Memory B cell (primary cell): ENCODE results near the gene MYOC.
"Not testable (repeated sequence)": the region's sequence is repeated elsewhere in the genome, so short reads cannot be mapped to it uniquely, and the experiment has no call there.

ENCODE experiments used
- ATAC-seq: fragments of 150-1000 bp; cut with Tn5 transposase; 2 replicates; pipeline ENCODE4 v1.10.0; 2021; ENCODE audit warnings: low read depth, mild to moderate bottlenecking, moderate library complexity
- DNase-seq, 2 donors: peaks; one replicate each; pipeline ENCODE4 v3.0.0; 2022; ENCODE audit warnings: low spot score in 2 of 2
- H3K27ac Mint-ChIP-seq: one replicate; pipeline ENCODE4 v1.8.0; 2022; ENCODE audit warnings: mild to moderate bottlenecking, moderate library complexity, mixed read lengths
- H3K27me3 Mint-ChIP-seq: one replicate; pipeline ENCODE4 v1.8.0; 2022; ENCODE audit warnings: mixed read lengths
- H3K36me3 Mint-ChIP-seq: one replicate; pipeline ENCODE4 v1.8.0; 2022; ENCODE audit warnings: mild to moderate bottlenecking, mixed read lengths
- H3K4me1 Mint-ChIP-seq: one replicate; pipeline ENCODE4 v1.8.0; 2022; ENCODE audit warnings: mixed read lengths
- H3K4me3 Mint-ChIP-seq: one replicate; pipeline ENCODE4 v1.8.0; 2022; ENCODE audit warnings: mild to moderate bottlenecking, moderate library complexity, mixed read lengths
- H3K9me3 Mint-ChIP-seq: one replicate; pipeline ENCODE4 v1.8.0; 2022; ENCODE audit warnings: mixed read lengths

MYOC gene

GRCh38 chr1:171610385-171610784 is 42.1 kb downstream of the MYOC start:
- DNase-seq: no peak
- Mint-ChIP-seq H3K4me3 (no peak overlapping the region), H3K36me3 (no peaks in the 10 kb centered on the region), H3K27ac (no peak overlapping the region), H3K4me1 (peaks cover 3% of the 10 kb centered on the region), H3K9me3 (no peaks in the 10 kb centered on the region), H3K27me3 (no peaks in the 10 kb centered on the region)
- ATAC-seq: no peak

GRCh38 chr1:171606402-171606941 is 46.0 kb downstream of the MYOC start:
- ATAC-seq: no peak
- no peak for DNase-seq
- H3K27ac Mint-ChIP-seq: peak overlapping the region; percentile 72
- peaks cover 3% of the 10 kb centered on the region for H3K4me1 Mint-ChIP-seq
- no peaks in the 10 kb centered on the region for H3K27me3 Mint-ChIP-seq
- no peak overlapping the region for H3K4me3 Mint-ChIP-seq
- no peaks in the 10 kb centered on the region for H3K9me3 Mint-ChIP-seq
- no peaks in the 10 kb centered on the region for H3K36me3 Mint-ChIP-seq

GRCh38 chr1:171603042-171603441 is 49.4 kb downstream of the MYOC start:
- H3K36me3 Mint-ChIP-seq, DNase-seq, H3K27me3 Mint-ChIP-seq, H3K4me3 Mint-ChIP-seq, ATAC-seq, H3K4me1 Mint-ChIP-seq, H3K27ac Mint-ChIP-seq, H3K9me3 Mint-ChIP-seq: not testable (repeated sequence)

- H3K4me1 Mint-ChIP-seq: no peaks in the 10 kb centered on the region
- DNase-seq (no peak), ATAC-seq (no peak)
- H3K27ac Mint-ChIP-seq: no peak overlapping the region
- H3K4me3 Mint-ChIP-seq: no peak overlapping the region
- H3K9me3 Mint-ChIP-seq: no peaks in the 10 kb centered on the region
- no peaks in the 10 kb centered on the region for H3K27me3 Mint-ChIP-seq
- no peaks in the 10 kb centered on the region for H3K36me3 Mint-ChIP-seq
These were observed 51.6 kb downstream of the MYOC start for GRCh38 chr1:171600862-171601261.

GRCh38 chr1:171600310-171600709 is 52.2 kb downstream of the MYOC start:
- not testable (repeated sequence) for H3K27ac Mint-ChIP-seq, ATAC-seq, H3K27me3 Mint-ChIP-seq, DNase-seq, H3K9me3 Mint-ChIP-seq, H3K4me3 Mint-ChIP-seq, H3K4me1 Mint-ChIP-seq, H3K36me3 Mint-ChIP-seq

DNA sequence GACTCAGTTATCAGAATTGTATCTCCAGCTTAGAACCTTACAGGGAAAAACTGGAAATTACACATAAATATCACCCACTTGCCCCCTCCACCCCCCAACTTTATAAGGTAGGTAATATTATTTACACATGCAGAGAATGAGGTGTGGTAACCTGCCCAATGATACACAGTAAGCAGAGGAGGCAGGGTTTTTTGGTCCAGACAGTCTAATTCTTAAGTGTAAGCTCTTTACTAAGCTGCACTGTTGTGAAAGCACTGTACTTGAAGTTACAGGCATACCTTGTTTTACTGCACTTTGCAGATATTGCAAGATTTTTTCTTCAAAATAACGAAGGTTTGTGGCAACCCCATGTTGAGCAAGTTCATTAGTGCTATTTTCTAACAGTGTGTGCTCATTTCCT is 55.3 kb downstream of the MYOC start:
- Mint-ChIP-seq H3K9me3 (no peaks in the 10 kb centered on the region), H3K36me3 (peaks cover 8% of the 10 kb centered on the region), H3K27ac (no peak overlapping the region), H3K4me1 (no peaks in the 10 kb centered on the region), H3K4me3 (no peak overlapping the region), H3K27me3 (no peaks in the 10 kb centered on the region)
- no peak for DNase-seq
- no peak for ATAC-seq

GRCh38 chr1:171596705-171597104 is 55.8 kb downstream of the MYOC start:
- Mint-ChIP-seq H3K9me3 (no peaks in the 10 kb centered on the region), H3K4me3 (no peak overlapping the region), H3K27ac (no peak overlapping the region), H3K27me3 (no peaks in the 10 kb centered on the region), H3K36me3 (peaks cover 11% of the 10 kb centered on the region), H3K4me1 (no peaks in the 10 kb centered on the region)
- no peak for DNase-seq
- no peak for ATAC-seq

DNA sequence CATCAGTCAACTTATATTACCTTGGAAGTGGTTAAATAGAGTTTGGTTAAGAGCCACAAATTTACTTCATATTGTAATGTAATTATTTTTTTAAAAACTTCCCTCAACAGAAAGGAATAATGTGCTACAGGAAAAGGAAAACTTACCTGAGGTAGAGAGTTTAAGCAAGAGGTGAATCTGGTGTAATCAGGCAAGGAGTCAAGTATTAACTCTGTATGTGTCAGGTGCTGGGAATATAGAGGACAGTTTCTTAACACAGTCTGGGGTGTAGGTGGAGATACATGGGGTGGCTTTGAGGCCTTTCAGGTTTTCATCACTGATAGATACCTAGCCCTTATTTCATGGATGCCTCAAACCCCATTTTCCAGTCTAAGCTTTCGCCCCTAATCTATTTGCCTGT is 56.4 kb downstream of the MYOC start:
- Mint-ChIP-seq H3K27ac (no peak overlapping the region), H3K4me3 (no peak overlapping the region), H3K4me1 (no peaks in the 10 kb centered on the region), H3K27me3 (no peaks in the 10 kb centered on the region), H3K9me3 (no peaks in the 10 kb centered on the region), H3K36me3 (peaks cover 17% of the 10 kb centered on the region)
- DNase-seq (no peak), ATAC-seq (no peak)

GRCh38 chr1:171595324-171595723 is 57.2 kb downstream of the MYOC start:
- no peak for ATAC-seq
- no peaks in the 10 kb centered on the region for H3K9me3 Mint-ChIP-seq
- H3K27me3 Mint-ChIP-seq: no peaks in the 10 kb centered on the region
- H3K27ac Mint-ChIP-seq: no peak overlapping the region
- no peaks in the 10 kb centered on the region for H3K4me1 Mint-ChIP-seq
- no peak for DNase-seq
- no peak overlapping the region for H3K4me3 Mint-ChIP-seq
- peaks cover 18% of the 10 kb centered on the region for H3K36me3 Mint-ChIP-seq

DNA sequence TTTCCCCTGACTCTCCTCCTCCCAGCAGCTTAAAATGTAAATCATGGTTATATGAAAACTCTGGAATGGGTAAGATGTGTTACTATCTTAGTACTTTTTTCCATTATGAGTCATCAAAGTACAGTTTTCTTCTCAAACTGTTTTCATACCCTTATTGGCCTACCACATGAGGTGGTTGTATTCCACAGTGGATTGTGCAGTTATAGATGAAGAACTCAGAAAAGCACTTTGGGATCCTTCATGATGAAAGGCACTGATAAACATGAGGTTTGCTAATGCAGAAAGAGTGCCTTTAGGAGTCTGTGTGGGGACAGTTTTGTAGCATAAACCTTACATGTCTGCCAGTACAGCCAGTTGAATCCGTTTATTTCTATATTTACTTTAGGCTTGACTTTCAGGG is 62.5 kb downstream of the MYOC start:
- DNase-seq: no peak
- H3K4me1 Mint-ChIP-seq: no peaks in the 10 kb centered on the region
- H3K27me3 Mint-ChIP-seq: no peaks in the 10 kb centered on the region
- H3K4me3 Mint-ChIP-seq: no peak overlapping the region
- H3K36me3 Mint-ChIP-seq: peaks cover 42% of the 10 kb centered on the region
- no peak for ATAC-seq
- no peak overlapping the region for H3K27ac Mint-ChIP-seq
- H3K9me3 Mint-ChIP-seq: no peaks in the 10 kb centered on the region

DNA sequence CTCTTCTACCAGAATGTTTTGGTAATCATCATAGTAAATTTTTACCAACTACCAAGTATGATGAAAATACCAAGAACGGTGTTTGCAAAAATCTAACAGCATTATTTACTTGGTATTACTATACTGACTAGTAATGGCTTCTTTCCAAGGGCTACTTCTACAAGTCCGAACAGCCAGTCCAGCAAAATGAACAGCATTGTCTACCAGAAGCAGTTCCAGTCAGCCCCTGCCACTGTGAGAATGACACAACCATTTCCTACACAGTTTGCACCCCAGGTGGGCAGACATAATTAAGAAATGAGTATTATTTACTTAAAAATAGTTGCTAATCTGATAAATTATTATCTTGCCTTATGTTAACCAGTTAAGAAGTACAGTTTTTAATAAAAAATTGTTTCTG is 64.3 kb downstream of the MYOC start:
- no peaks in the 10 kb centered on the region for H3K9me3 Mint-ChIP-seq
- H3K27me3 Mint-ChIP-seq: no peaks in the 10 kb centered on the region
- H3K36me3 Mint-ChIP-seq: peaks cover 47% of the 10 kb centered on the region
- H3K4me1 Mint-ChIP-seq: no peaks in the 10 kb centered on the region
- H3K4me3 Mint-ChIP-seq: no peak overlapping the region
- H3K27ac Mint-ChIP-seq: no peak overlapping the region
- no peak for ATAC-seq
- DNase-seq: no peak

DNA sequence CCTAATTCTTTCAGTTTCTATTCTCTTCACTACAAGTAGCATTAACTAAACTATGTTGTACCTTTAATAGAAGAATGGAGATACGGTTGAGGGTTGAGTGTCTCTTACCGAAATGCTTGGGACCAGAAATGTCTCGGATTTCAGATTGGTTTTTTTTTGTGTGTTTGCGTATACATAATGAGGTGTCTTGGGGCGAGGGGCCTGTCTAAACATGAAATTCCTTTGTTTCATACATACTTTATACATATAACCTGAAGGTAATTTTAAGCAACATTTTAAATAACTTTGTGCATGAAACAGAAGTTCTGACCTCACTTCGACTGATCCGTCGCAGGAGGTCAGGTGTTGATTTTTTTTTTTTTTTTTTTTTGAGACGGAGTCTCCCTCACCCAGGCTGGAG is 66.8 kb downstream of the MYOC start:
- no peaks in the 10 kb centered on the region for H3K4me1 Mint-ChIP-seq
- no peaks in the 10 kb centered on the region for H3K27me3 Mint-ChIP-seq
- no peaks in the 10 kb centered on the region for H3K9me3 Mint-ChIP-seq
- no peak for ATAC-seq
- no peak overlapping the region for H3K4me3 Mint-ChIP-seq
- no peak for DNase-seq
- H3K36me3 Mint-ChIP-seq: peaks cover 38% of the 10 kb centered on the region
- peak overlapping the region; percentile 69 for H3K27ac Mint-ChIP-seq
